NCI-H226 (cell line): Measurements from ENCODE around the gene CYGB.
A peak's percentile ranks its signal among the peaks of the same experiment; 100 is the strongest.
"Not testable (repeated sequence)": the region's sequence is repeated elsewhere in the genome, so short reads cannot be mapped to it uniquely, and the experiment has no call there.

Experiments used
- DNase-seq: peaks from one replicate; pipeline ENCODE4 v3.0.0-alpha.2; 2015

CYGB gene

DNA sequence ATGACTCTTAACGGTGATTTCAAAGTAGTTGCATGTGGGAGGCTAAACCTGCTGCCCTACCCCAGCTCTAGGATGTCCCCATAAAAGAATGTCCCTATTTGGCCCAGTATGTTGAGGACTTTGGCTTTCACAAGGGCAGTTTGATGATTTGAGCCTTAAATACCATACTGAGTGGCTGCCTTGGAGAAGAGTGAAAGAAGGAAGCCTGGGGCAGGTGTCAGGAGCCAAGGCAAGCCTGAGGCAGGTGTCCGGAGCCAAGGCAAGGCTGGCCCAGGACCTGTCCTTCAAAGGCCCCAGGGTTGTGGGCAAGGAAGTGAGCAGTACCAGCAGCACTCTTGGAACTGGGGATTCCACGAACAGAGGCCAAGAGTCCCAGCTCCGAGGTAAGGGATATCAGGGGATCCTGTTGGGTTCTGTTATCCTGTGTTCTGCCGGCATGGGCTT is 29.5 kb upstream of the CYGB start:
- no peak for DNase-seq

GRCh38 chr17:76566613-76566943 is 29.1 kb upstream of the CYGB start:
- DNase-seq = no peak

- DNase-seq = no peak
Measured at GRCh38 chr17:76565728-76566612, 28.5 kb upstream of the CYGB start.

GRCh38 chr17:76564991-76565727 is 27.6 kb upstream of the CYGB start:
- not testable (repeated sequence) for DNase-seq

DNA sequence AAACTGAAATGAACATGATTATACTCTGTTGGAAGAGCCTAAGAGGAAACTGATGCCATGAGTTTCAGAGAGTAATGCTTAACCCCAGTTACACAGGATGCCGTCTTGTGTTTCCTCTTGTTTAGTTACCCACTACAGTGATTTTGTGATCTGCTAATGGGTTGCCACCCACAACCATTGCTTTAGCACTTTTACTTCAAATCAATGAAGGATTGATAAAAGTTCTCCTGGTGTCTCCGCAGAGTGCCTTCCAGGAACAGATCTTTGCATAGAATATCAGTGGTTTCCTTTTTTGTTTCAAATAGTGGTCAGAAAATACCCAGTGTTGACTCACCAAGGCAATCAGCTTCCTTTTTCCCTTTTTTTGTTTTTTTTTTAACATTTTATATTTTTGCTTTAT is 25.9 kb upstream of the CYGB start:
- DNase-seq = not testable (repeated sequence)

GRCh38 chr17:76562734-76563148 is 25.2 kb upstream of the CYGB start:
- DNase-seq = peak; percentile 95

- peak; percentile 42 for DNase-seq
Measured at GRCh38 chr17:76561799-76562268, 24.3 kb upstream of the CYGB start.

DNA sequence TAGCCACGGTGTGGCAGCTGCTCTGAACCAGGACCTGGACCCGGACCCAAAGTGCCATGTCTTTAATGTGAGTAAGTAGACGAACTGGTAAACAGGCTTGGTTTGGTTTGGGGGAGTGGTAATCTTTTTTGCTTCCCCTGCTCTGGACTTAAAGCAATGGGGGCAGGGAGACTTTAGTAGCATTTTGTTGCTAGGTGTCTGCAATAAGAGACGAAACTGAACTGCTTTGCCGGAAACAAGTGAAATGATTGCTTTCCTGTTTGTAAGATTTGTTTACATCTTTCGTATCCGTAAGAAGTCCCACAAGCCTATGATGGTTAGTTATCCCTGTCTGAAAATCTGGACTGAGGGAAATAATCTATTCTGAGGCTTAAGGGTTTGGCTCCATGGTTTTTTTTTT is 23.8 kb upstream of the CYGB start:
- no peak for DNase-seq

- no peak for DNase-seq
Measured at GRCh38 chr17:76560877-76561221, 23.3 kb upstream of the CYGB start.

DNA sequence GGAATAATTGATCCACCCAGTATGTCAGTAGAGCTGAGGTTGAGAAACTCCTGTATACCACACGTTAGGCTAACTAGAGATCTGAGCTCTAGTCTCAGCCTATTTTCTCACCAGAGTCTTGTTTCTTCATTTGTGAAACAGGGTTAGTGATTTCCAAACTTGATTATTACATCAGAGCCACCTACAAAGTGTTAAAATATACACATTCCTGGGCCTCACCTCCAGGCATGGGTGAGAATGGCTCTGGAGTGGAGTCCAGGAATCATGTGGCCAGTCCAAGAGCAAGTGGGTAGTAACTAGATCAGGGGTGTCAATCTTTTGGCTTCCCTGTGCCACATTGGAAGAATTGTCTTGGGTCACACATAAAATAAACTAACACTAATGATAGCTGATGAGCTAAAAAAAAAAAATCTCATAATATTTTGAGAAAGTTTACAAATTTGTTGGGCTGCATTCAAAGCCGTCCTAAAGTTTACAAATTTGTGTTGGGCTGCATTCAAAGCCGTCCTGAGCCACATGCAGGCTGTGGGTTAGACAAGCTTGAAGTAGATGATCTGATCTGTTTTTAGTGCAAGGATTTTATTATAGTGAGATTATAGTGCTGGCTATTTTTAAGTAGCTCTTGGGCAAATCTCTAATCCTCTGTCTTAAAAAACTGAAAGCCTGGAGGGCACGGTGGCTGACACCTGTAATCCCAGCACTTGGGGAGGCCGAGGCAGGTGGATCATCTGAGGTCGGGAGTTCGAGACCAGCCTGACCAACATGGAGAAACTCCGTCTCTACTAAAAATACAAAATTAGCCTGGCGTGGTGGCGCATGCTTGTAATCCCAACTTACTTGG is 22.7 kb upstream of the CYGB start:
- no peak for DNase-seq

DNA sequence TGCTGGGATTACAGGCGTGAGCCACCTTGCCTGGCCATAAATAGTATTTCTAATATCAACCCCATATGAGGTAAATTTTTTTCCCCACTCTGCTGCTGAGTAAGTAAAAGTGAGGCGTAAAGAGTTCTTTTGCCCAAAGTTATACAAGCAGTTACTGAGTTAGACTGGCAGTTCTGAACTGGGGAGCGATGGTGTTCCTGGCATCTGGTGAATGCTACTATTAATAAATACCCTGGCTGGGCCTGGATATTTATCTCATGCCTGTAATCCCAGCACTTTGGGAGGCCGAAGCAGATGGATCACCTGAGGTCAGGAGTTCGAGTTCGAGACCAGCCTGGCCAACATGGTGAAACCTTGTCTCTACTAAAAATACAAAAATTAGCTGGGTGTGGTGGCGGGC is 22.0 kb upstream of the CYGB start:
- not testable (repeated sequence) for DNase-seq

DNA sequence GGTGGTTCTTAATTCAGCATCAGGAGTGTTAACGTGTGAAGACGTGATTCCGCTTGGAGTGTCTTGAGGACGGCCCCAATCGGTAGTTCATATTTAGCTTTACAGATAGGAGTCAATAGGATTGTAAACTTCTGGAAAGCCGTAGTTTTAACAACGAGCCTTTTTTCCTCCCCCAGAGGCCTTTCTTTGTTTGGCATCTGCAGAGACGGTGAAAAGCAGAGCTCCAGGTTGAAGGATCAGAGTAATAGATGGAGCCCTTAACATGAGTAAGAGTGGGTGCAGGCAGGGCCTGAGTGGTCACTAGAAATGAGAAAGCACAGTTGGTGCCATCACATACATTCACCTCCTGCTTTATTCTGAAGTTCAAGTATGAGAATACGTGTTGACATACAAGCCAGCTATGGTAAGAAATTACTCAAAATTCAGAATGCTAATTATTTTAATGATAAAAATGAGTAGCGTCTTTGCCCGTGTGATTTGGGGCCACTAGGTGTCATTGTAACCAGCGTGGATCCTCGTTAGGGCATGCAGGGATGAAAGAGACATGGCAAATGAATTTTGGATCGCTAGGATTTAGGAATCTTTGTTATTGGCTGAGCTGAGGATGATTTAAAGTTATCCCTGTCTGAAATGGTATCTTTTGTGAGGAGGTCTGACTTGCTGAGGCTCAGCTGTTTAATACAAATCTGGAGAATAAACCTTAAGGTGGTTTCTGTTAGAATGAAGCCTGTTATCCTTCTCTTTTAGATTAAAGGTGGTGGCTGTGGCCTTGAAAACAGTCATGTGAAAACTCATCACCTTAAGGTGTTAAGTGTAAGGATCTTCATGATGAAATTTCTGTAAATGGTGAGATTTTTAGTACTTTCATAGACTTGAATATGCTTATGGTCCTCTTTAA is 20.9 kb upstream of the CYGB start:
- DNase-seq = no peak

GRCh38 chr17:76557368-76558197 is 20.1 kb upstream of the CYGB start:
- peak; percentile 87 for DNase-seq

GRCh38 chr17:76556765-76557367 is 19.4 kb upstream of the CYGB start:
- peak; percentile 56 for DNase-seq

DNA sequence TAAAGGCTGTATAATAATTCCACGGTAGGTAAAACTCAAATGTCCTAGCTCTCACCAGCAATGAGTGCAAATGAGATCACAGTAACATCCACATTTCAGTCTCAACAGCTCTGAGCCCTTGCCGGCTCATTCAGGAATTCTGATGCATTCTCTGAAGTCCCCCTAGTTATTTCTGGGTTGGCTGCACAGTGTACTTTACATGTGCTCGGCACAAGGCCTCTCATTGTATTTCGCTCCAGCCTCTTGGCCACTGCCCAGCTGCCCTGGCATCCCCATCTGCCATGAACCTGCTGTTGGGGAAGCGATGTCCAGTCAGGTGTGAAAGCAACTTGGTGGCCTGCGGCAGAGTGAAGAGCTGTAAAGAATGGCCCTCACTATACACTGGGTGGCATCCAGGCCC is 16.6 kb upstream of the CYGB start:
- DNase-seq = no peak

DNA sequence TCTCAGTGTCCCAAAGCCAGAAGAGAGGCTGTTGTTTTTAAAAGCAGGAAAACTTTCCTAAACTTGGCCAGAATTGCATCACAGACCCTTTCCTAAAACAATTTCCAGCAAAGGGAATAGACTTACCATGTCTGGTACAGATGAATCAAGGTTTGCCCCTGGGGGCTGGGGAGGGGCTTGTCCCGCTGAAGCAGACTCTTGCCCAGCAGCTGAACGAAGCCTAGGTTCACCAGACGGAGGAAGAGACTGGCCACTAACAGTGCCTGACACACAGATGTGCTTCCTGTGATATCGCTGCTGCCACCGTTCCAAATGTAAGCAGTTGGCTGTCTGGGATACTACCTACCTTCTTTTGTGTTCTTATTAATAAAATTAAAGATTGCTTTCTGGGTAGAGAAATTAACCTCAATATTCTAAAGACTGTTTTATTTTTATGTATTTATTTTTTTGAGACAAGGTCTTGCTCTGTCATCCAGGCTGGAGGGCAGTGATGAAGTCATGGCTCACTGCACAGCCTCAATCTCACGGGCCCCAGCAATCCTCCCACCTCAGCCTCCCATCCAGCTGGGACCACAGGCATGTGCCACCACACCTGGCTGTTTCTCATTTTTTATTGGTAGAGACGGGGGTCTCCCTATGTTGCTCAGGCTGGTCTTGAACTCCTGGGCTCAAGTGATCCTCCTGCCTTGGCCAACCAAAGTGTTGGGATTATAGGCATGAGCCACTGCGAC is 15.8 kb upstream of the CYGB start:
- DNase-seq = no peak

- no peak for DNase-seq
Measured at GRCh38 chr17:76551685-76552084, 14.2 kb upstream of the CYGB start.

- DNase-seq = peak; percentile 67
Measured at GRCh38 chr17:76550712-76551615, 13.5 kb upstream of the CYGB start.

DNA sequence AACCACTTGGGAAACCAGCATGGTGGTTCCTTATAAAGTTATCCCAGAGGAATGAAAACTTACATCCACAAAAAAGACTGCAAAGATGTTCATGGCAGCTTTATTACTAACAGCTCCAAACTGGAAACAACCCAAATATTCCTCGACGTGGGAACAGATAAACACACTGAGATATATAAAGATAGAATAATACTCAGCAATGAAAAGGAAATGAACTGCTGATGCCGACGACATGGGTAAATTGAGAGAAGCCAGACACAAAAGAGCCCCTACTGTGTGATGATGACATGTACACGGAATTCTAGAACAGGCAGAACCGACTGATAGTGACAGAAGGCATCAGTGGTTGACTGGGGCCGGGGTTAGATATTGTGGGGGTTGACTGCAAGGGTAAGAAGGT is 12.0 kb upstream of the CYGB start:
- no peak for DNase-seq
